Subcutaneous adipose tissue (tissue), 4 donors: Measurements from ENCODE around the gene PCLO. TPM values are rescaled to one million over a fixed set of nuclear protein-coding genes. Genes with fewer than 3 reads are reported as not detected.

Source experiments
- total RNA-seq, 4 donors: library from RNA; depleted of rRNA; stranded (reverse); fragments of >200 nt; gene quantifications; one replicate each; pipeline ENCODE4 v1.1.0, GENCODE V29; 2016
- TF ChIP-seq, protein P1 (sequence below): fragments of 450-650 bp; IDR thresholded peaks from one replicate; pipeline ENCODE4 v1.5.1; 2016; ENCODE audit warnings: low read depth, mild to moderate bottlenecking, control low read depth, antibody characterized with exemption, moderate library complexity

PCLO gene, protein sequence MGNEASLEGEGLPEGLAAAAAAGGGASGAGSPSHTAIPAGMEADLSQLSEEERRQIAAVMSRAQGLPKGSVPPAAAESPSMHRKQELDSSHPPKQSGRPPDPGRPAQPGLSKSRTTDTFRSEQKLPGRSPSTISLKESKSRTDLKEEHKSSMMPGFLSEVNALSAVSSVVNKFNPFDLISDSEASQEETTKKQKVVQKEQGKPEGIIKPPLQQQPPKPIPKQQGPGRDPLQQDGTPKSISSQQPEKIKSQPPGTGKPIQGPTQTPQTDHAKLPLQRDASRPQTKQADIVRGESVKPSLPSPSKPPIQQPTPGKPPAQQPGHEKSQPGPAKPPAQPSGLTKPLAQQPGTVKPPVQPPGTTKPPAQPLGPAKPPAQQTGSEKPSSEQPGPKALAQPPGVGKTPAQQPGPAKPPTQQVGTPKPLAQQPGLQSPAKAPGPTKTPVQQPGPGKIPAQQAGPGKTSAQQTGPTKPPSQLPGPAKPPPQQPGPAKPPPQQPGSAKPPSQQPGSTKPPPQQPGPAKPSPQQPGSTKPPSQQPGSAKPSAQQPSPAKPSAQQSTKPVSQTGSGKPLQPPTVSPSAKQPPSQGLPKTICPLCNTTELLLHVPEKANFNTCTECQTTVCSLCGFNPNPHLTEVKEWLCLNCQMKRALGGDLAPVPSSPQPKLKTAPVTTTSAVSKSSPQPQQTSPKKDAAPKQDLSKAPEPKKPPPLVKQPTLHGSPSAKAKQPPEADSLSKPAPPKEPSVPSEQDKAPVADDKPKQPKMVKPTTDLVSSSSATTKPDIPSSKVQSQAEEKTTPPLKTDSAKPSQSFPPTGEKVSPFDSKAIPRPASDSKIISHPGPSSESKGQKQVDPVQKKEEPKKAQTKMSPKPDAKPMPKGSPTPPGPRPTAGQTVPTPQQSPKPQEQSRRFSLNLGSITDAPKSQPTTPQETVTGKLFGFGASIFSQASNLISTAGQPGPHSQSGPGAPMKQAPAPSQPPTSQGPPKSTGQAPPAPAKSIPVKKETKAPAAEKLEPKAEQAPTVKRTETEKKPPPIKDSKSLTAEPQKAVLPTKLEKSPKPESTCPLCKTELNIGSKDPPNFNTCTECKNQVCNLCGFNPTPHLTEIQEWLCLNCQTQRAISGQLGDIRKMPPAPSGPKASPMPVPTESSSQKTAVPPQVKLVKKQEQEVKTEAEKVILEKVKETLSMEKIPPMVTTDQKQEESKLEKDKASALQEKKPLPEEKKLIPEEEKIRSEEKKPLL (N-terminal part only)
- 10 to 100 TPM in 1 of 4 donors, 1 to 10 TPM in 2, under 1 TPM in 1; 0.34 to 13.8 (median 4.2) TPM for total RNA-seq

DNA sequence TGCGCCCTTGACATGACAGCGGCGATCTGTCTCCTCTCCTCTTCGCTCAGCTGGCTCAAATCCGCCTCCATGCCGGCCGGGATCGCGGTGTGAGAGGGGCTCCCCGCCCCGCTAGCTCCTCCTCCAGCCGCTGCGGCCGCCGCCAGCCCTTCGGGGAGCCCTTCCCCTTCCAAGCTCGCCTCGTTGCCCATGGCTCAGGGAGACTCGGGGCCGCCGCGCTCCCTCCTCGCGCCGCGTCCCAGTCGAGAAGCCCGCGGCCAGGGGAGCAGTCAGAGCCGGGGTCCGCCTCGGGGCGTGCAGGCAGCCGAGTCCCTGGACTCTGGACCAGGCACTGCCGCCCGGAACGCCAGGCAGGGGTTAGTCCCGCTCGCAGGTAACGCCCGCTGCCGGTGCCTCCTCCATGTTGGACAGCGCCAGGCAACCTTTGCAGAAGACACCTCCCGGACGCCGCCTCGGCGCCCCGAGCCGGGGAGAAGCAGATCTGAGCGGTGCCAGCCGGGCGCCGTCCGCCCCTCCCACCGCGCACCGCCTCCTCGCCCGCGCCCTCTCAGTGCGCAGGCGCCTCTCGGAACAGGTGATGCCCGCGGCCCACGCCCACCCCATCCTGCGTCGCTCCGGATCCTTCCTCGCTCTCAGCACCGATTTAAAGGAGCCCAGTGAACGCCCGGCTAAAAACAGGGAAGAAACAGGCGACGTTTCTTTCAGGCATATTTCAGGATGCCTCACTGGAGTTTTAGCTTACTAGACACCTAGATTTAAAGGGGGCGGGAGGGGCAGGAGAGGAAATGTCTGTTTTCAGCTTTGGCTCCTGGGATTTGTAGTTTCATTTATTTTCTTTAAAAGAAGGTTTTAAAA lies at the start of gene PCLO:
PCLO (minus strand) TSS at position 483 of the 855 bp plus-strand sequence; CDS start at position 191, 292 bp downstream.
- TF ChIP-seq, protein P1, sequence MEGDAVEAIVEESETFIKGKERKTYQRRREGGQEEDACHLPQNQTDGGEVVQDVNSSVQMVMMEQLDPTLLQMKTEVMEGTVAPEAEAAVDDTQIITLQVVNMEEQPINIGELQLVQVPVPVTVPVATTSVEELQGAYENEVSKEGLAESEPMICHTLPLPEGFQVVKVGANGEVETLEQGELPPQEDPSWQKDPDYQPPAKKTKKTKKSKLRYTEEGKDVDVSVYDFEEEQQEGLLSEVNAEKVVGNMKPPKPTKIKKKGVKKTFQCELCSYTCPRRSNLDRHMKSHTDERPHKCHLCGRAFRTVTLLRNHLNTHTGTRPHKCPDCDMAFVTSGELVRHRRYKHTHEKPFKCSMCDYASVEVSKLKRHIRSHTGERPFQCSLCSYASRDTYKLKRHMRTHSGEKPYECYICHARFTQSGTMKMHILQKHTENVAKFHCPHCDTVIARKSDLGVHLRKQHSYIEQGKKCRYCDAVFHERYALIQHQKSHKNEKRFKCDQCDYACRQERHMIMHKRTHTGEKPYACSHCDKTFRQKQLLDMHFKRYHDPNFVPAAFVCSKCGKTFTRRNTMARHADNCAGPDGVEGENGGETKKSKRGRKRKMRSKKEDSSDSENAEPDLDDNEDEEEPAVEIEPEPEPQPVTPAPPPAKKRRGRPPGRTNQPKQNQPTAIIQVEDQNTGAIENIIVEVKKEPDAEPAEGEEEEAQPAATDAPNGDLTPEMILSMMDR: no peak

DNA sequence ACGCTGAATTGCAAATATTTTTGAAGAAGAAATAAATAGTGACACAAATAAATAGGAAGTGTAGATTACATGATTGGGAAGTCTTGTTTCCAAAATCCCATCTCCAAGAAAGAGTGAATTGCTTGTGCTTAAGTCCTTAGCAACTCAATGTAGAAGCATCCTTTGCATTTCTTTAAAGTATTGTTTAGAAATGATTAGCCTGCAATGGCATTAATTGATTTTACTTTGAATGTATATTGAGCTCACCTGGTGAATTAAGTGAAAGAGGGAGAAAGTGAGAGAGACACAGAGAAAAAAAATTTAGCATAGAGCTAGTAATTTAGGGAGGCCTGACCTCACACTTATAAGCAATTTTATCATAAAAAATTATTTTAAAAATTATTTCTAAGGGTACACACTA lies 49.0 kb upstream of the PCLO start:
- TF ChIP-seq, protein P1: no peak

DNA sequence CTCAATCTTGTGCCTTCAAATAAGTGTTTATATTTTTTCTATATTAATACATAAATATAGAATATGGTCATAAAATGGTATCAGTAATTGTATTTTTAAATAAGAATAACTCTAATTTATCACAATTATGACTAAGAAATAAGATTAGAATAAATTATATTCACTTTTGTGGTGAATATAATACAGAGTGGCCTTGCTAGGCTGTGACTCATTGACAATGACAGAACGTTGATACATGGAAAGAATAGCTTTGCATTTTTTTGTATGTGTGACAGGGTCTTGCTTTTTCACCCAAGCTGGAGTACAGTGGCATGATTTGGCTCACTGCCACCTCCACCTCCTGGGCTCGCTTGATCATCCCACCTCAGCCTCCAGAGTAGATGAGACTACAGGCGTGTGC lies 47.8 kb upstream of the PCLO start:
- TF ChIP-seq, protein P1: no peak

DNA sequence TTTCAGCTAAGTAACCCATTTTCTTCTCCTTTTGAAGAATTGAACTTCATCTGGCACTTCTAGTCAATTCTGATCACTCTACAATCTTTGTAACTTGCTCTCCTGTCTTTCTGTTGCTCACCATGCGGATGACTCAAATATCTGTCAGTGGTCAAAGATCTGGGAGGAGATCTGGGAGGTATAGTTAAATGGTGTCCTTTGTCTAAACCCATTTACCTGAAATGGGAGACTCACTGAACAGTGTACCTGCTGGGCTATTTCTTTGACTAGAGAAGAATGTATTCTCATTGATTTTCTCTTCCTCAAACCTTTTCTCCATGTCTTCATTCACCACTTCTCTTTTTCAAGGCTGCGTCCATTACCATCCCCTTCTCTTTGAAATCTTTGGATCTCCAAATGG lies 42.0 kb upstream of the PCLO start:
- TF ChIP-seq, protein P1: no peak

DNA sequence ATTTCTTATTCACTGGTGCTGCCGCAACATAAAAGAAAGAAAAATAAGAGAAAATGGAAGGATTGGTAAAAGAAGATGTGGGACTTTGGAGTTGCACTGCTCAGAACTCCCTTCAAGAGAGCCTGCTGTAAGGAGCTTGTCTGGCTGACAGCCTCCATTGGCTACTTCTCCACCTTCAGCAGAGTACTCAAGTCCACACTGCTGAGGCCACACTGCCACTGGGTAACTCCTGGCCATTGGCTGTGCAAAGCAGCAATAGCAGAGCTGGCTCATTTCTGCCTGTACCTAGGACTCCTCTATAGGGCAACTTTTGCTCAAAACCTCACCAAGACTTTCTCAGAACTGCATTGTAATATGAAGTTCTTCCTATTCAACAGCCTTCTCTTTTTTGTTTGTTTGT lies 38.7 kb upstream of the PCLO start:
- TF ChIP-seq, protein P1: no peak

DNA sequence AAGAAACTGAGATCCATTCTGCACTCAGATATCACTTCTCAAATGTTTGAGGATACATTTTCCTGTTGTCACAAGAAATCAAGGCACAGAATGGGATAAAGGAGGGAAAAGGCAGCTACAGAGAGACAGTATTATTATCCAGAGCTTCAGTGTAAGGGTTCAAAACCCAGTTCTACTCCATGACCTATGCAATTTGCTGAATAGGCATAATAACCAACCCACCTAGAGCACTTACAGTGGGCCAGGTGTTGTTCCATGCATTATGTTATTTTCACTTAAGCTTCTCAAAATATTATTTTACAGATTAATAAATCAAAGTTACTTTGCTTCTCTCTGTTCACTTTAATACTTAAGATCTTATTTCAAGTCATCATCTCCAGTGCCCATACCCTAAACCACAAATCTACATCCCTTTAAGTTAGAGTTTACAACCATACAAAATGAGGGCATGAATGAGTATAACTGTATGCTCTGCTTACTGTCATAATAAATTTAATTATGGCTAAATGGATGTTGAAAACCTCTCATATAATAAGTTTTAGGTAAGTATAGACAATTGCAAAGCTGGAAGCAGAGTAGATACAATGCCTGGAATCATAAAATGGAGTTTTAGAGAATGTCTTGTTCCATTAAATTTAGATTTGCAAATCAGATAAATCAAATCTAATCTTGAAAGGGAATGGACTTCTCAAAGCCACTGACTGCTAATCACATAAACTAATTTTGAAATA lies 28.1 kb upstream of the PCLO start:
- TF ChIP-seq, protein P1: no peak
